GM19193 (cell line): ENCODE measurements around the gene CD276.

Experiments
- POLR2A ChIP-seq: IDR thresholded peaks from 4 replicates; pipeline ENCODE4 v1.6.1; 2011; ENCODE audit not compliant: insufficient read depth, insufficient read length; ENCODE audit errors: extremely low read depth

Gene CD276

DNA sequence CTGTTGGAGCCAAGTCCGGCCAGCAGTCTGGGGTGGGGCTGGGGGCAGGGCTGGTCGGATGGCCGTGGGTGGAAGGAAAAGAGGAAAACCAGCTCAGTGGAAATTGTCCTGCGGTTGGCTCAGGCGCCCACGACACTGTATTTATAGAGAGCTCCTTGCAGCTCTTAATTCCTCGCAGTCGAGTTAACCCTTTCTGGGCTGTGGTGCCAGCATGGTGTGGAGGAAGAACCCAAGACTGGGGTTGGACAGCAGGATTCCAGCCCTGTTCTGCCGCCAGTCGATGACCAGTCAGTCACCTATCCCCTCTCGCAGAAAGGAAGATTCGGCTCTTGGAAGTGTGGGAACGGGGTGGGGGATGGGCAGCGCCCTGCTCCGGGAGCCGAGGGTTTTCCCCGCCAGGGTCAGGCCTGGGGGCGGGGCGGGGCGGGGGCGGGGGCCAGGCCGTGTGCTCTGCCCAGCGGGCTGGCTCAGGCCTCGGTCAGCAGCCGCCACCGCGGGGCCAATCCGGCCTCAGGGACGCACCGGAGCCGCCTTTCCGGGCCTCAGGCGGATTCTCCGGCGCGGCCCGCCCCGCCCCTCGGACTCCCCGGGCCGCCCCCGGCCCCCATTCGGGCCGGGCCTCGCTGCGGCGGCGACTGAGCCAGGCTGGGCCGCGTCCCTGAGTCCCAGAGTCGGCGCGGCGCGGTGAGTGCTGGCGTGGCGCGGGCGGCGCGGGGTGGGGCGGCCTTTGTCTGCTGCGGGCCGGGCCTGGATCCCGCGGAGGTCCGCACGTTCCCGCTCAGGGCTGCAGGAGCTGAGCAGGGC, at the start of gene CD276:
Gene CD276 (plus strand): TSS at position 607 of the 804 bp plus-strand sequence. CDS start 15,257 bp downstream, outside the sequence.
- no peak for TF ChIP-seq POLR2A

DNA sequence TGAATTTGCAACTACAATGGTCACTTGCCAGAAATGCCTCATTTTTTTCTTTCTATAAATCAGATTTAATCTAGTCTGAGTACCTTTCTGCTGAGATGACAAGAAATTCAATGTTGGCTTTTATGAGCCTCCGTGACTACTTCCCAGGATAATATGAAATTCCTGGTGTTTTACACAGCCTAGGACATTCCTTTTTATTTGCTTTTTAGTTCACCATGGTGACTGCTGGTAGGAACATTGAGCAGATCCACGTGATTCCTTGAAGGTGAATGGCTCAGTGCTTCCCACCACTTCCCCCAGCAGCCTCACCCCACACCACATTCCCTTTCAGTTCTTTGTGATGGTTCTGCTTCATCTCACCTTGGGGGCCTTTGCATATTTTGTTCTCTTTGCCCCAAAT, 46.7 kb upstream of the CD276 start:
- TF ChIP-seq POLR2A = no peak

DNA sequence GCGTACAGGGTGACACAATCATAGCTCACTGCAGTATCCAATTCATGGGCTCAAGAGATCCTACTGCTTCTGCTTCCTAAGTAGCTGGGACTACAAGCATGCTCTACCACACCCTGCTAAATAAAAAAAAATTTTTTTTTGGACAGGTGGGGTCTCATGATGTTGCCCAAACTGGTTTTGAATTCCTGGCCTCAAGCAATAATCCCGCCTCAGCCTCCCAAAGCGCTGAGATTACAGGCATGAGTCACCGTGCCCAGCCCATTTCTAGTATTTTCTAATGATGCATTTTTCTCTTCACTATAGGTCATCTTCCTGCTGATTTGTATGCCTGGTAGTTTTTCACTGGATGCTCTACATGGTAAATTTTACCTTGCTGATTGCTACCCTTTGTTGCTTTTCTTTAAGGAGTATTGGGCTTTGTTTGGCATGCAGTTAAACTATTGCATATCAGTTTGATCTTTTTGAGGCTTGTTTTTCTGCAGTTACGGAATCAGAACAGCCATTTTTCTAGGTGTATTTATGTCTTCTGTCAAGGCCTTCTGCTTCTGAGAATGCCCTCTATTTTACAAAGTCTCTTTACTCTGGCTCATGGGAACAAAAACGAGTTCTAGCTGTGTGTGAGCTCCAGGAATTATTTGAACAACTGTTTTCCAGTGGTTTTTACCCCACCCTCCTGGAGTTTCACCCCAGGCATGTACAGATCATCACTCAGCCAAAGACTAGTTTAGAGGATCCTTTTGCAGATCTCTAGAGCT, 36.7 kb upstream of the CD276 start:
- no peak for TF ChIP-seq POLR2A

DNA sequence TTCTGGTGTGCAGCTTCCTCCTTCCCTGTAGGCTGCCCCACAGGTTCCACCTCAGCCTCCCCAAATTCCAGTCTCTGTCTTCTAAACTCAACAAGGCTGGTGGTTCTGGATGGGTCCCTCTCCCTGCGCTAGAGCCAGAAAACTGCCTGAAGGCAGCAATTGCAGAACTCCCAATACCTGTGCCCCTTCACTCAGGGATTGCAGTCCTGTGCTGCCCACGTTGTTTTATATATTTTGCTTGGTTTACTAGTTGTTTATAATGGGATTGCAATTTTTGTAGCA, 36.2 kb upstream of the CD276 start:
- no peak for TF ChIP-seq POLR2A

DNA sequence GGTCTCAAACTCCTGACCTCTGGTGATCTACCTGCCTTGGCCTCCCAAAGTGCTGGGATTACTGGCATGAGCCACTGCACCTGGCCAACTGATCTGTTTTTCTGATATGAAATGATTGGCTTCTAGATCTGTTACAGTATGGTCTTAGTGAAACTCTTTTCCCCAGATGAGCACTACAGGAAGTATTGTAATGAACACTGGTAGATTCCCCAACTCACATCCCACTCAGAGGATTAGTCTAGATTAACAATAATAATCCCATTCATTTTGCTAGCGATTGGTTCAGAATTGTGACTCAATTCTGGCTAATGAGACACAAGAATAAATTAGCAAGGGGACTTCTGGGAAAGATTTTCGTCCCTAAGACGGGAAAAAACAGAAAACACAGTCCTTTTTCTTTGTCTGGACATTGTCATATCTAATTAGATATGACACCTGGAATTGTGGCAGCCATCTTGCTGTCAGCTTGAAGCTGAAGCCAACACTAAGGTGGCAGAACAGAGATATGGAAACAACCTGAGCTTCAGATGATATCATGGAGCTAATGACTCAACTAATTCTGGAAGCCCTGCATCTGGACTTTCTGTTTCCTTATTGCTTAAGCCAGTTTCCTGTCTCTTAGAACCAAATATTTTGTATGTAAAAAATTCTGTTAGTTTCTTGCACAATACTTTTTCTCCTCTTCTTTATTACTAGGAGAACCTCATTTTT, 33.6 kb upstream of the CD276 start:
- TF ChIP-seq POLR2A = no peak

DNA sequence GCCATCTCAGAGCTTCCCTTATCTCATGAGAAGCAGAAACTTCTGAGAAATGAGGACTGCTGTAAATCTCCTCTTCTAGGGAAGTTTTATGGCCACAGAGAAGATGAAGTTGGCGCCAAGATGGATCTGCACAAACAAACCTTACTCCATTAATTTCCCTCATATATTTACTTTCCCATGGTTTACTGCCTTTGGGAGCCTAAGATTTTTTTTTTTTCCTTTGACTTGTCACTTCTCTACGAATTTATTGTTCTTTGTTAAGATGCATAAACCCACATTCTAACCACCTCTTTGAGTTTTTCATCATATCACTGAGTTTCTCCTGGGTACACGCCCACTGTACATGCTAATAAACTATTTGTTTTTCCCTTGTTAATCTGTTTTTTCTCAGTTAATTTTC, 29.5 kb upstream of the CD276 start:
- TF ChIP-seq POLR2A = no peak

DNA sequence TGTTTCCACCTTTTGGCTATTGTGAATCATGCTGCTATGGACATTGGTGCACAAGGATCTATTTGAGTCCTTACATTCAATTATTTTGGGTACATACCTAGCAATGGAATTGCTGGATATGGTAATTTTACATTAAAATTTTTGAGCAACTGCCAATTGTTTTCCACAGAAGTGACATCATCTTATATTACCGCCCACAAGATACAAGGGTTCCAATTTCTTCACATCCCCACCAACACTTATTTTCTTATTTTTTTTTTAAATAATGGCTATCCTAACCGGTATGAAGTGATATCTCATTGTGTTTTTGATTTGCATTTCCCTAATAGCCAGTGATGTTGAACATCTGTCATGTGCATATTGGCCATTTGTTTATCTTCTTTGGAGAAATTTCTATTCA, 28.5 kb upstream of the CD276 start:
- TF ChIP-seq POLR2A = no peak

DNA sequence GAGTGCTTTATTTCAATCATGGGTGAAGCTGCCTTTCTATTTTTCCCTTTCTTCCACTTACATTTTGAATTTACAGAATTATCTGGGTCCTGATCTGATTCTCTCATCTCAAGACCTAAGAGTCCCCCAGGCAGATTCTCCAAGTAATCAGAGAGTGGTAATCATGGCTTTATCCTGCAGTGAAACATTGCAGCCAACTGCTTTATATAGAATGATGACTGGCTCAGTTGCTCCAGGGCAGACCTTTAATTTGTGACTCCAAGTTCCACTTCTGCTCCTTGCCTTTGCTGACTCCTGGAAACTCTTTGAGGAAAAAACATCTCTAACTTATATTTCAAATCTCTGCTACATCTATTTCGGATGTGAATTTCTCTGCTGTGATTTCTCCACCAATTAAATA, 25.5 kb upstream of the CD276 start:
- TF ChIP-seq POLR2A = no peak

DNA sequence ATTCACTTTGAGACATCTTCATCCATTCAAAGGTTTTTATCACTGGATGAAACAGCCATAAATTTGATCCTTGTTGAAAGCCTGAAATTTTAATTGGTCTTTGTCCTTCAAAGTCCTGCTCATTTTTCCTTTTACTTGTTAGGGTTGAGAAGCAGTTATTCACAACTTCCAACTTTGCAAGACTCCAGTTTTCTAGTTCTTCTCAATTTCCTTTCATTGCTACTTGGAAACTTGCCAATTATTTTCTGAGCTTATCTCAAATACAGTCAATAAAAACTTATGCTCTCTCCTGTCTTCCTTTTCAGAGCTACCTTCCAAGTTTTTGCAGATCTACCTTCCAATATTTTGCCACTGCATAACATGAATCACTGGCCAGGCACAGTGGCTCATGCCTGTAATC, 23.7 kb upstream of the CD276 start:
- no peak for TF ChIP-seq POLR2A

DNA sequence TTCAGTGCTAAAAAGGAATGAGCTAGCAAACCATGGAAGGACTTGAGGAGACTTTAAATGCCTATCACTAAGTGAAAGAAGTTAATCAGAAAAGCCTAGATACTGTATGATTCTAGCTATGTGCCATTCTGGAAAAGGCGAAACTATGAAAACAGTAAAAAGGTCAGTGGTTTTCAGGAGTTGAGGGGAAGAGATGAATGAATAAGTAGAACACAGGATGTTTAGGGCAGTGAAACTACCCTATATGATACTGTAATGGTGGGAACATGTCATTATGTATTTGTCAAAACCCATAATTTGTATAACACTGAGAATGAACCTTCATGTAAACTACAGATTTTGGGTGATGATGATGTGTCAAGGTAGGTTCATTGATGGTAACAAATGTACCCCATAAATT, 9.6 kb upstream of the CD276 start:
- TF ChIP-seq POLR2A = no peak

DNA sequence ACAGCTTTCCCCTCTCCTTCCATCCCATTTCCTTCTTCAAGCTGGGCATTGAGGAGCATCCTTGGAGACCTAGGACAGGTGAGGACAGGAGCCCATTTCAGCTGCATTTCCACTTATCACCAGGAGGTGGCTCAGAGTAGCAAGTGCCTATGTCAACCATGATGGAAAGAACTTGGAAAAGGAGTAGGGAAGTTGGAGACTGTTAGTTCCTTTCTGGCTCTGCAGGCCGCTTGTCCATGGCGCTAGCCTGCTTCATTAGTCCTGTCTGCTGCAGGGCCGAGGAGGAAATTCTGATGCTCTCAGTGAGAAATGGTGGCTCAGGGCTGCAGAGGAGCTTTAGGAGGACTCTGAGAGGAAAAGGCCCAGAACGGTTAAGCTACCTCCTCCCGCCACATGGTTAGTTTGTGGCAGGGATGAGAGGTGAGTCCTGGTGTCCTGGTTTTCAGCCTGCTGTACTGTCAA, 7.0 kb upstream of the CD276 start:
- no peak for TF ChIP-seq POLR2A

DNA sequence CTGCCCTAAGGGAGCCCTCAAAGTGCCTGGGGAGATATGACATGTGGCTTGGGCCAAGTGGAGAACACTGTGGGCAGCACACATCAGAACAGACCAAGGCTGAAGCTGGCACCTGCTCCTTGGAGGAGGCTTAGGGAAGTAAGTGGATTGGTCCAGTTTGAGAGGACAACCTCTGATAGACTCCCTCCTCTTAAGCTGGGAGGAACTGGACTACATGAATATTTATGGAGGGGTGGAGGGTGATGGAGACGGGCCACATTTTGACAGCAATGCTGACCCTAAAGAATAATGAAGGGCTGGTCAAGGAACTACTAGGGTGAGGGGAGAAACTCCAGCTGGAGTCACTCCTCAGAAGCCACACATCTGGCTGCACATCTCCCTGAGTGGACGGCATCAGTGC, 6.5 kb upstream of the CD276 start:
- no peak for TF ChIP-seq POLR2A

DNA sequence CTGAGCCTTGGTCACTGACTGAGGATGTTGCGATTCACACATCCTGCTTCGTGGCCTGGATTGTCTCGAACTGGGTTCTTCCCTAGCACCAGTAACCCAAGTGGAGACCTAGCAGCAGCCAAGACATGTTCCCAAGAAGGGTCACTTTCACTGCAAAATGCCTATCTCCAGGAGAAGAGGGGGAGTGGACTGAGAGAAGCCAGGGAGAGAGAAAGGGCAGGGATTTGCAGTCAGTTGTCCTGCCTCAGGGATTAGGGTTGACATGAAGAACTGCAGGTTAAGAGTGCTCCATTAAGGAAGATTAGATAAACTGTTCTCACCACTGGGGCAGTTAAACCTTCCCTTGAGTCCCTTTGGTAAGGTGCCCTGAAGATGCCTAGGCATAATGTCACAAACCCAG, 5.7 kb upstream of the CD276 start:
- TF ChIP-seq POLR2A = no peak

DNA sequence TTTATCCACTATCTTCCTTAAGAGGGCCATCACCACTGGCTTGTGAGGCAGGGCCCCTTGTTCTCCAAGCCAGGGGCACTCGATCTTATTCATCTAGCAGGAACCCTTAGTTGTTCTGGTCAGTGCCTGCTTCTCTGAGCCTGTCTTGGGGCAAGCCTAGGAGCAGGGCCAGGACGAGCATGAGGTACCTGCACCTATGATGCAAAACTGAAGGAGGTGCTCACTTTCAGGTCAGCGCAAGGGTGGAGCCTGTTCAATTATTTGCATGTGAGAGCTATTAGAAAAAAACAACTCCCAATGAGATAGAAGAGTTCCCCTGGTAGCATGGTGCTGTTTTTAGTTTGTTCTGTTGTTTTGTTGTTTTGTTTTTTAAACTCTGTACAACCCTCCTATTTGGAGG, 5.0 kb upstream of the CD276 start:
- TF ChIP-seq POLR2A = no peak

DNA sequence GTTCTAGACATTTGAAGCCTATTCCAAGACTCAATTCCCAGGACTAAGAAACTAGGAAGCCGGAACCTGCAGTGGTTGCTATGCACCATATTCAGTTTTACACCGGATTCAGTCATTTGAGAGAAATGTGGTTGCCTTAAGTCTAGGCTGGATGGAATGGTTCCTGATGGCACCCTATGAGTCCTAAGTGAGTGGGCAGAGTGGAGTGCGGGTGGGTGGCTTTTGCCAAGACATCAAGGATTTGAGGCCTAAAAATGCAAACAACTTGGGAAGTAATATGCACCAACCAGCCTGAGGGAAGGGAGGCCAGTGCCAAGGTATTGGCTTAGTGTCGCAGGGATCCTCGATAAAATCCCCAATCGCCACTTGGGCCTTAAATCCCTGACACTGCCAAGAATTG, 4.2 kb upstream of the CD276 start:
- TF ChIP-seq POLR2A = no peak

DNA sequence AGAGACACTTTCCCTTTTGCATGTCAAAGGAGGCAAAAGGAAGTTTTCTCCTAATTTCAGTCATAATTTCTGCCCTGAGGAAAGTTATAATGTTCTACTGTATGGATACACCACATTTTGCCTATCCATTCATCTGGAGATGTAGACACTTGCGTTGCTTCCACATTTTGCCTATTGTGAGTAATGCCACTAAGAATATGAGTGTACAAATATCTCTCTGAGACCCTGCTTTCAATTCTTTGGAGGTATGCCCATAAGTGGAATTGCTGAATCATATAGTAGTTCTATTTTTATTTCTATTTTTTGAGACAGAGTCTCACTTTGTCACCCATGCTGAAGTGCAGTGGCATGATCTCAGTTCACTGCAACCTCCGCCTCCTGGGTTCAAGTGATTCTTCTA, 3.6 kb upstream of the CD276 start:
- TF ChIP-seq POLR2A = no peak
